OCI-LY3 (cell line): ENCODE measurements around the gene ATP2A3.

Experiments used
- CTCF ChIP-seq: fragments of 200-600, 300-600 bp; sonication (generic); IDR thresholded peaks from 2 replicates; pipeline ENCODE4 v1.5.1; 2014; ENCODE audit warnings: antibody characterized with exemption, low read length, low read depth
- EZH2phosphoT487 ChIP-seq: fragments of 200-600 bp; shearing (Covaris generic); IDR thresholded peaks from 2 replicates; pipeline ENCODE4 v1.6.1; 2018; ENCODE audit warnings: antibody characterized with exemption, mixed run types, low read depth

GRCh38 chr17:3929181-3929580 lies 35.1 kb downstream of the ATP2A3 start:
- TF ChIP-seq CTCF (no peak), EZH2phosphoT487 (no peak)
